OCI-LY1 (cell line): ENCODE measurements around the gene HBB.

Experiments
- H2AFZ ChIP-seq: fragments of 200-600 bp; sonication (generic), shearing (Covaris generic); 2 replicates; pipeline ENCODE4 v1.6.0; 2014; ENCODE audit warnings: antibody characterized with exemption, mild to moderate bottlenecking, low read length
- H3F3A ChIP-seq: fragments of 200-600 bp; sonication (generic), shearing (Covaris generic); 2 replicates; pipeline ENCODE4 v1.6.0; 2014; ENCODE audit warnings: mild to moderate bottlenecking, antibody characterized with exemption, low read length, moderate library complexity; ENCODE audit not compliant: insufficient read depth
- H3K27ac ChIP-seq: fragments of 200-600 bp; sonication (generic); 2 replicates; pipeline ENCODE4 v1.5.1; 2014; ENCODE audit warnings: low read length, mixed run types, mild to moderate bottlenecking, low read depth; ENCODE audit not compliant: poor library complexity, severe bottlenecking
- H3K27me3 ChIP-seq: fragments of 200-600 bp; sonication (generic); 2 replicates; pipeline ENCODE4 v1.6.0; 2014; ENCODE audit warnings: antibody characterized with exemption, mild to moderate bottlenecking, low read length, moderate library complexity; ENCODE audit not compliant: insufficient read depth
- H3K36me3 ChIP-seq: fragments of 200-600 bp; sonication (generic); 2 replicates; pipeline ENCODE4 v1.6.1; 2014; ENCODE audit warnings: mild to moderate bottlenecking, antibody characterized with exemption, low read length, moderate library complexity, mixed read lengths; ENCODE audit not compliant: insufficient read depth
- H3K4me1 ChIP-seq: fragments of 200-600 bp; sonication (generic); 2 replicates; pipeline ENCODE4 v1.5.1; 2014; ENCODE audit warnings: mild to moderate bottlenecking, low read length, moderate library complexity; ENCODE audit not compliant: insufficient read depth, severe bottlenecking
- H3K4me2 ChIP-seq: fragments of 200-600 bp; sonication (generic), shearing (Covaris generic); 2 replicates; pipeline ENCODE4 v1.6.1; 2014; ENCODE audit warnings: low read length
- H3K4me3 ChIP-seq: fragments of 200-600 bp; sonication (generic); 2 replicates; pipeline ENCODE4 v1.5.1; 2014; ENCODE audit warnings: low read length, low read depth, mild to moderate bottlenecking, mixed read lengths; ENCODE audit not compliant: poor library complexity, severe bottlenecking
- H3K79me2 ChIP-seq: fragments of 200-600 bp; shearing (Covaris generic); 2 replicates; pipeline ENCODE4 v1.6.1; 2016; ENCODE audit warnings: mixed run types, low read length, mixed read lengths; ENCODE audit not compliant: insufficient read depth
- H3K9ac ChIP-seq: fragments of 200-600 bp; sonication (generic), shearing (Covaris generic); 2 replicates; pipeline ENCODE4 v1.6.1; 2014; ENCODE audit warnings: mild to moderate bottlenecking, low read length, mixed read lengths
- H3K9me2 ChIP-seq: fragments of 200-600 bp; sonication (generic), shearing (Covaris generic); 2 replicates; pipeline ENCODE4 v1.6.1; 2014; ENCODE audit warnings: low read depth, mild to moderate bottlenecking, low read length, mixed read lengths
- H3K9me3 ChIP-seq: fragments of 200-600 bp; shearing (Covaris generic); 2 replicates; pipeline ENCODE4 v1.6.1; 2014; ENCODE audit warnings: low read length, mixed read lengths
- H4K20me1 ChIP-seq: fragments of 200-600 bp; sonication (generic), shearing (Covaris generic); 2 replicates; pipeline ENCODE4 v1.6.0; 2016; ENCODE audit warnings: mild to moderate bottlenecking, low read length; ENCODE audit not compliant: insufficient read depth
- CTCF ChIP-seq: fragments of 200-600 bp; sonication (generic), shearing (Covaris generic); IDR thresholded peaks from 2 replicates; pipeline ENCODE4 v1.5.1; 2017; ENCODE audit warnings: mild to moderate bottlenecking, antibody characterized with exemption, low read length, moderate library complexity, mixed read lengths
- EZH2 ChIP-seq: fragments of 200-600 bp; sonication (generic), shearing (Covaris generic); IDR thresholded peaks from 2 replicates; pipeline ENCODE4 v1.8.0; 2017; ENCODE audit warnings: borderline replicate concordance, mixed run types, mild to moderate bottlenecking, antibody characterized with exemption, low read length, moderate library complexity, mixed read lengths

The HBB gene

GRCh38 chr11:5252919-5253265 lies 26.0 kb upstream of the HBB start:
- Histone ChIP-seq H3K4me2 (no peak overlapping the region), H3K27me3 (no peaks in the 10 kb centered on the region), H3F3A (no peaks in the 10 kb centered on the region), H3K36me3 (no peaks in the 10 kb centered on the region), H3K9ac (no peak overlapping the region), H3K9me2 (no peaks in the 10 kb centered on the region), H3K4me1 (no peaks in the 10 kb centered on the region), H3K27ac (no peak overlapping the region), H2AFZ (no peak overlapping the region), H4K20me1 (no peaks in the 10 kb centered on the region), H3K79me2 (no peaks in the 10 kb centered on the region), H3K4me3 (no peak overlapping the region), H3K9me3 (no peaks in the 10 kb centered on the region)
- no peak for TF ChIP-seq EZH2
- TF ChIP-seq CTCF: no peak

- no peak overlapping the region for H3K4me2 ChIP-seq
Measured at GRCh38 chr11:5252192-5252918, 25.5 kb upstream of the HBB start.

GRCh38 chr11:5251746-5252145 lies 24.9 kb upstream of the HBB start:
- Histone ChIP-seq H3F3A (no peaks in the 10 kb centered on the region), H3K9me2 (no peaks in the 10 kb centered on the region), H4K20me1 (no peaks in the 10 kb centered on the region), H3K27me3 (no peaks in the 10 kb centered on the region), H3K27ac (no peak overlapping the region), H3K9ac (no peak overlapping the region), H3K4me1 (no peaks in the 10 kb centered on the region), H3K4me3 (no peak overlapping the region), H2AFZ (no peak overlapping the region), H3K79me2 (no peaks in the 10 kb centered on the region), H3K9me3 (no peaks in the 10 kb centered on the region), H3K36me3 (no peaks in the 10 kb centered on the region), H3K4me2 (no peak overlapping the region)
- TF ChIP-seq EZH2: no peak
- TF ChIP-seq CTCF: no peak

More at GRCh38 chr11:5252192-5252918, 25.5 kb upstream of the HBB start:
- no peaks in the 10 kb centered on the region for H3K27me3 ChIP-seq
- no peak overlapping the region for H3K27ac ChIP-seq
- no peaks in the 10 kb centered on the region for H3K4me1 ChIP-seq
- no peak overlapping the region for H3K4me3 ChIP-seq
- no peak overlapping the region for H2AFZ ChIP-seq
- H3K36me3 ChIP-seq: no peaks in the 10 kb centered on the region
- no peaks in the 10 kb centered on the region for H3K9me3 ChIP-seq
- no peaks in the 10 kb centered on the region for H3F3A ChIP-seq
- H4K20me1 ChIP-seq: no peaks in the 10 kb centered on the region
- no peaks in the 10 kb centered on the region for H3K9me2 ChIP-seq
- no peak for TF ChIP-seq EZH2
- no peak for TF ChIP-seq CTCF
- H3K9ac ChIP-seq: no peak overlapping the region
- H3K79me2 ChIP-seq: no peaks in the 10 kb centered on the region
